Skin of body (tissue), 2 donors: ENCODE results near the gene MAD1L1. TPM values are rescaled to one million over a fixed set of nuclear protein-coding genes. Genes with fewer than 3 reads are reported as not detected.
A peak's percentile ranks its signal among the peaks of the same experiment; 100 is the strongest.

ENCODE experiments used
- DNase-seq: peaks from one replicate; lab custom pipeline; 2025; lab: John Stamatoyannopoulos, UW
- total RNA-seq: library from RNA; depleted of rRNA; stranded (reverse); fragments of >200 nt; gene quantifications from one replicate; pipeline ENCODE4 v1.2.3, GENCODE V29; 2014

The MAD1L1 gene
- total RNA-seq, 1 donor from 2014 or later: 28.5 TPM

DNA sequence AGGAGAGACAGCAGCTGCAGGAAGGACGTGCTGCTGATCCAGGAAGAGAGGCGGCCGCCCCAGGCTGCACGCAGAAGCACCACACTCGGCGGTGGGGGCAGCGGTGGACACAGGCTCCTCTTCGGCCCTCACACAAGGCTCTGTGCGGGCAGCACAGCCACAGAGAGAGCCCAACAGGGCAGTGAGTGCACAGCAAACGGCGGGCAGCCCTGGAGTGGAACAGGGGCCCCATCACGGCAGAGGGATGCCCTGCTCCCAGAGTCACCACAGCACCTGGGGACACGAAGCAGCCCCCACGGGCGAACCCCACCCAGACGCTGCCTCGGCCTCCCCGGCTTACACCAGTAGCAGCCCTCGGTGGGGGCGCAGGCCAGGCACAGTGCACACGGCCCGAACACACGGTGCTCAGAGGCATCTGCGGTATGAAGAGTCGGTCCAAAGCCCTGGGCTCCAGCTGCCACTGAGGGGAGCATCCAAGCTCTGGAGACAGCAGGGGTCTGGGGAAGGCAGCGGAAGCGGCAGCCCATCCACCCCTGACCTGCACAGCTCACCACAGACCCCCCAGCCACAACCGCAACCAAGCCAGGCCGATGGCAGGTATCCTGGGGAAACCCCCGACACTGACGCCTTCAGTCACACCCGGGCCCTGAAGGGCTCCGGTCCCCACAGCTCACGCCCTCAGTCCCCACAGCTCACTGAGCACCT, 26.1 kb upstream of the MAD1L1 start:
- DNase-seq: no peak

DNA sequence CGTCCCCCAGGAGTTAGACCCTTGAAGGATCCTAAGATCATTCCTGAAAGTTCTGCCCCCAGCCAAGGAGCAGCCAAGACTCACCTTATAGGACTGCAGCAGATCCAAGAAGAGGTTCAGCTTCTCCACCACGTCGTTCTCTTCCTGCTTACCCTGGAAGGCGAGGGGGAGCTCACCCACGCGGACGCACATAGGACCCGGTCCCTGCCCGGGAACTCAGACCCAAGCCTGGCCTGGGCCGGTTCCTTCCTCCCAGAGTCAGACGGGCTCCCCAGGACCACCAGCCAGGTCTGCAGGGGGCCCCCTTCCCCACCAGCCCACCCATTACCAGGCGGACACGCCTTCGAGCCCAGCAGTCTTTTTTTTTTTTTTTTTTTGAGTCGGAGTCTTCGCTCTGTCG, 24.9 kb upstream of the MAD1L1 start:
- DNase-seq: no peak

DNA sequence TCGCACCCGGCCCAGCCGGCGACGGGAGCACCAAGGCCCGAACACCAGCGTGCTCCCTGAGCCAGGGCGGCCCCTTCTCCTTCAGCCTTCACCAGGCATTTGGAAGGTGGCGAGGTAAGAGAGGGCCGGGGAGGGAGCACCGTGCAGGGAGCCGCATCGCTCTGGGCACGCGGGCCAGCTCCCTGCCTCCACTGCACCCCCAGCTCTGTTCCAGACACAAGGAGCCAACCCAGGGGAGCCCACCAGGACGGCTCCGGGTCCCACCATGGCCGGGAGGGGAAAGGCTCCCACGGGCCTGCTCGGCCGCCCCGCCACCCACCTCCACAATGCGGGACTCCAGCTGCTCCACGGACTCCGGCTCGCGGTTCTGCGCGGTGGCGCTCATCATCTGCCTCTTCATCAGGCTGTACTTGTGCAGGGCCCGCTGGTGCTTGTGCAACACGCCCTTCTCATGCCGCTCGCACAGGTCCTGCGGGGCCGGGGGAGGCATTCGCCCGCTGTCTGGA, 24.4 kb upstream of the MAD1L1 start:
- no peak for DNase-seq

DNA sequence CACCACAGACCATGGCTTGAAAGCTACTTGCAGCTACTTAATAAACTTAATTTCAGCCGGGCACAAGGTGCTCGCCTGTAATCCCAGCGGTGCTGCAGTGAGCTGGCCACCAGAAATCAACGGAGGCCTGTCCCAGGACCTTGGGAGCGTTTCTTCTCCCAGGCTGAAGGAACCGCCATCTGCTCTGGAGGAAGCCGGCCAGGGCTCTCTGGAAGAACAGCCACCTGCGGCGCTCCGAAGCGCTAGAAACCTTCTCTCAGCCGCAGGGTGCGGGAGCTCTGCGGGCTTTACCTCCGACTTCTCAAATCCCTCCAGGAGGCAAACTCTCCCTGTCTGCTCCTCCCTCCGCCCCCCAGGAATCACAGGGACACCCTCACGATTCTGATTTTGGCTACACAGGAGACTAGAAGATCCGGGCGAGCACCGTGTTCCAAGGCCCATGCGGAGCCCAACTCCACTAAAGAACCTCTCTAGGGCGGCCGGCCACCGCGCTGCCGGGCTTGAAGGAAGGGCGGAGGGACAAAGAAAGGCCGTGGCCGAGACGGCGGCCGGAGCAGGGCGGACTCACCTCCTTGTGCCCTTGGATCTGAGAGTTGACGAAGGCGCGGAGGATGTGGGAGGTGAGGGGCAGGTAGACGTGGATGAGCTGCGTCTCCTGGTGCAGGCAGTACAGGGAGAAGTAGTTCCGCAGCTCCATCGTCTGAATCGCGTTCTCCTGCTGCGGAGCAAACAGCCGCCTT, 23.7 kb upstream of the MAD1L1 start:
- no peak for DNase-seq

DNA sequence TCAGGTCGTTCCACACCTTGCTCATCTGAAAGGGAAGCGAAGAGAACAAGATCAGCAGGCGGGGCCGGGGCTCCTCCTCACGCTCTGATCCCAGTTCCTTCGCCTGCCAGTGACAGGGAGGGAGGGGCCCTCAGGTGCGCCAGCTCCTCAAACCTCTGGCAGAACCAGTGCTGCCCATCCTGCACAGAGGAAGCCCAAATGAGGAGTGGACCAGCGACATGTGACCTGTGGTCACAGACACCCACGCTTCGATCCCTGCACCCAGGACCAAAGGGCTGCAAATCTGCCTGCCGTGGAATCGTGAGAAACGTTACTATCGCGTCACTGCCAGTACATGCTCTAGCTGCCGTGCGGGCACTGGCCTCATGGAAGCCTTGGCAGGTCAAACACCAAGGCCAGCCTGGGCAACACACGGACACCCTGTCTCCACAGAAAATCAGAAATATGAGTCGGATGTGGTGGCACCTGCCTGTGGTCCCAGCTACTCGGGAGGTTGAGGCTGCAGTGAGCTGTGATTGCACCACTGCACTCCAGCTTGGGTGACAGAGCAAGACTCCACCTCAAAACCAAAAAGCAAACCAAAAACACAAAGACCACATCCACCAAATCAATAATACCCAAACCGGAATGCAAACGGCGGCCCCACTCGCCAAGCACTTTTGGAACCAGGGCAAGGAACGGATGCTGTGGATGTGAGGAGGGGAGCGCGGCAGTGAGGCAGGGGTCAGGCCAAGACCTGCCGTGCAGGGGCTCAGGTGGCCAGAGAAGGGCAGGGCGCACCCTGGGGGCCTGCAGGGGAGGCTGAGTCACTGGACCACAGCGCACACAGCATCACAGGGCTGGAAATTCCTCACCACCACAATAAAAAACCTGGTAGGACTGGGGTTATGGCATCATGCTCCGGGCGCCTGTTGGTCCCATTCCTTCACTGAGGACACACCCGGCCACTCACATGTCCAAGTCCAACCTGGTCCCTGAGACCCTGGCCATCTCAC, 22.7 kb upstream of the MAD1L1 start:
- no peak for DNase-seq

DNA sequence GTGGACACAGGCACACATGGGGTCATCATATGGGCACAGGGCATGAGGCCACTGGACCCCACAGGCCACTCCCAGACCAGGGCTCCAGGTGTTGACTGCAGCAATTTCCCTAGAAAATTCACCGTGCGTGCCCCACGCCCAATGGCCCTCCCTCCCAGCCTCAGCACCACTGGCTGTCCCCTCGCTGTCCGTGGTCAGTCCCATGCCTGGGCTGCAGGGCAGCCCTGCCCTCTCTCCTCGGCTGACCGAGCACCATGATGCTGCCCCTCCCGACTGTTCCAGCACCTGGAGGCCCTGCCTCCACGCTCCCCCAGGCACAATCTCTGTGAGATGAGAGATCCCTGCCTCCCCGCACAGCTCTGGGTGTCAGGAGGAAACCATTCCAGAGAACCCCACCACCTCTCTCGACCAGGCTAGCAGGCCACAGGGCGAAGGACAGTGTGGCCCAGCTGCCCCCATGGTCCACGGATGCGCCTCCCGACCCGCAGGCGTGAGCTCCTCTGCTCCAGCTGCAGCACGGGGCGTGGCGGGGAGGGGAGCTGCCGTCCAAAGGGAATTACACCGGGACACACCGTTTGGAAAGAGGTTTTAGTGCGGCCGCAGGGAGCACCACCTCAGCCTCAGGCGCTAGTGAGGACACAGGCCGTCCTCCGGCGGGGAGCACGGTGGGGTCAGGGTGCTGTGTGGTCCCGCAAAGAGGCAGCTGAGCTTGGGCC, 21.8 kb upstream of the MAD1L1 start:
- no peak for DNase-seq

DNA sequence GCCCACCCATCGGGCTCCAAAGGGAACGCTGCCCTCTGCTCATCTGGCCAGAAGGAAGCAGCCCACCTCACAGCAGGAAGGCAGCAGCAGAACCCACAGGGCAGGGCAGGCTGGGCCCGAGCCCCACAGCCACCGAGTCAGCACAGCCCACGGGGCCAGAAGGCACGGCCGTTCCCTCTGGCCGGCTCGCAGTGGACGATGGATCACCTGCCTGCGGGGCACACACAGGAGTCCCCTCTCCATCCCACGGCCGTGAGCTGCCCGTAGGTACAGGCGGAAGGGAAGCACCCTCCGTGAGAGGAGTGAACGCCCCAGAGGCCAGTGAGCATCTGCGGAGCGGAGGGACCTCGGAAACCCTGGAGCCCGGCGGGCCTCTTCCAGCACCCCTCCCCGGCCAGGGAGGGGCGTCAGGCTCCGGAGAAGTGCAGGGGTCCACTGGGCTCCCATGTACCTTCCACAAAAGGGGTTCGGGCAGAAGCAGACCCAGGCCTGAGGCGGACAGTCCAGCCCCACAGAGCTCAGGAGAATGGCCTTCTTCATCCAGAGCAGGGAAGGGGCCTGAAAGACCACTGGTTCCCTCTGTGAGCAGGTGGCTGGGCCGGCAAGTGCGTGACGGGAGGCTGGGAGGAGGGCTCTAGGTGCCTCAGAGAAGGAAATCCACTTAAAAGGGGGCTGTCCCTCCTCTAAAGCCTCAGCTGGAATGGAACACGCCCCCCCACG, 20.9 kb upstream of the MAD1L1 start:
- DNase-seq: no peak

DNA sequence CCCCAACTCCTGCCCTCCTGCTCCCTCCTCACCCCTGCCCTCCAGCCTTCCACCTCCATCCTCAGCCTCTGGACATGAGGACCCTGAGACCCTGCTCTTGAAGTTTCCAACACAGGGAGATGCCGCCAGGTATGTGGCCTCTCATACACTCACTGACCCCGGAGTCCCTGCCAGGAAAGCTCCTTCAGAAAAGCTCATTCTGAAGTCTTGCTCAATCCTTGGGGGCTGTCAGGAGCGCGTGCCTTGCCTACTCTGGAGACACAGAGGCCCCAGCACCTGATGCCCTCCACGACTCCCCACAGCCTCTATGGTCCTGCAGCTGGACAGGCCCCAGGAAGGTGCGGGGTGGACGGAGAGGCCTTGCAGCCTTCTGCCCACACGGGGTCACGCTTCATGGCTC, 20.3 kb upstream of the MAD1L1 start:
- DNase-seq: no peak

DNA sequence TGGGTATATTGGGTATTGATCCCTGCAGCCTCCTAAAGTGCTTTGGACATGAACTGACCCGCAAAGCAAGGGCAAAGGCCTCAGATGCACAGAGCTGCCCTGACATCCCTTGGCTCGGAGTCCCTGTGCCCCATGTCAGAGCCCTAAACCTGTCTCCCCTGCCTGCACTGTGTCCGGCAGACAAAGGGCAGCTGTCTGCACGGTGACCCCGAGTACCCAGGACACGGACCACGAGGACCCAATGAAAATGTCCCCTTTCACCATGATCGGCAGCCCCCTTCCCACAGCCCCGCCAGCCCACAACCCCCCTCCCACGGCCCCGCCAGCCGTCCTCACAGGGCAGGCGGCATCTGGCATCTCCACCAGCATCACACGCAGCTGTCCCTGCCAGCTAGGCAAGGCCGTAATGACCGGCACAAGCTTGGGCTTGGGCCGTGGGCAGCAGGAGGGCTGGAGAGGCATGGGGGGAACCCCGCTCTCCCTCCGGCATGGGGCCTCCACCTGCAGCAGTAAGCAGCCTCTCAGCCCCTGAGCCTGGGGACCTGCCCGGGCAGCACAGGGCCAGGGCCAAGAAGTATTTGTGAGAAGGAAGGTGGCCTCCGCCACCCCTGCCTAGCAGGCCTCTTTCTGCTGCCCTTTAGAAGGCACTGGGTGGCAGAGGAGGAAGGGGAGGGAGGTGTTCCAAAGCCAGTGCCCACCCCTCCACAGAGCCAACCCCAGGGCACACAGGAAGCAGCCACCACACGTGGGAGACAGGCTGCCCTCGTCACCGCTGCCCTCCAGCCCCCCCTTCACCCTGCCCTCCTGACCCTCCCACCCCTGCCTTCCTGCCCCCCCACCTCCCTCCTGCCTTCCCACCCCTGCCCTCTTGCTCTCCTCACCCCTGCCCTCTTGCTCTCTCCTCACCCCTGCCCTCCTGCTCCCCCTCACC, 19.4 kb upstream of the MAD1L1 start:
- no peak for DNase-seq

DNA sequence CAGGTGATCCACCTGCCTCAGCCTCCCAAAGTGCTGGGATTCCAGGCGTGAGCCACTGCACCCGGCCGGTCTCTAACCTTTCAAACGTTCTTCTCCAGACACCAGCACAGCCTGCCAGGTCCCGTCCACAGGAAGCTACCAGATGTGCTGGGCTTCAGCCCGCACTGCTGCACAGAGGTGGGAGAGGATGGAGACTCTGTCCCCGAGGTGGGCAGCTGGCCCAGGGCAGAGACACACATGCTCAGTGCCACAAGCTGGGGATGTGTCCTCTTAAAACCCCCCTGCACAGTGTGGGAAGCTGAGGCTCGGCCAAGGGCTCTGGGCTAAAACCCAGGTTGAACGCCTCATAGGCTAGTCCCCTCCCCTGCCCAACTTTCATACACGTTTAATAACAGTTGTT, 18.6 kb upstream of the MAD1L1 start:
- no peak for DNase-seq

DNA sequence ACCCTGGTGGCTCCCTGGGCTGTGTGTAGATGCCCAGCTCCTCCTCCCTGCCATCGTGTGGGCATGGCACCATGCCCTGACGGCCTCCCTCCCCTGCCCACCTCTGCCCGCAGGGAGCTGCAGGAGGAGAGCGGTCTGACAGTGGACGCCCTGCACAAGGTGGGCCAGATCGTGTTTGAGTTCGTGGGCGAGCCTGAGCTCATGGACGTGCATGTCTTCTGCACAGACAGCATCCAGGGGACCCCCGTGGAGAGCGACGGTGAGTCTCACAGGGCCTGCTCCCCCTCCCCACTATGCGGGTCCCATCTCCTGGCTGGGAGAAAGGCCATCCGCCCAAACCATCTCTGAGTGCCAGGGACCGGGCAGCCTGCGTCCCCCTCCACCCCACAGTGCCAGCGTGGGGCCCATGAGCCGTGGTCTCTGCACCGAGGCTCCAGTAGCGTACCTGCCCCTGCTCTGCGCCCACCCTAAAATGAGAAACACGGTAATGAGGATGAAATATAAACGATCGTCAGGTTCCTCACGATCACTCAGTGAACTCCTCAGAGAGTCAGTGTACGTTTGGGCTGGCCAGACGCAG, 17.1 kb upstream of the MAD1L1 start:
- no peak for DNase-seq

DNA sequence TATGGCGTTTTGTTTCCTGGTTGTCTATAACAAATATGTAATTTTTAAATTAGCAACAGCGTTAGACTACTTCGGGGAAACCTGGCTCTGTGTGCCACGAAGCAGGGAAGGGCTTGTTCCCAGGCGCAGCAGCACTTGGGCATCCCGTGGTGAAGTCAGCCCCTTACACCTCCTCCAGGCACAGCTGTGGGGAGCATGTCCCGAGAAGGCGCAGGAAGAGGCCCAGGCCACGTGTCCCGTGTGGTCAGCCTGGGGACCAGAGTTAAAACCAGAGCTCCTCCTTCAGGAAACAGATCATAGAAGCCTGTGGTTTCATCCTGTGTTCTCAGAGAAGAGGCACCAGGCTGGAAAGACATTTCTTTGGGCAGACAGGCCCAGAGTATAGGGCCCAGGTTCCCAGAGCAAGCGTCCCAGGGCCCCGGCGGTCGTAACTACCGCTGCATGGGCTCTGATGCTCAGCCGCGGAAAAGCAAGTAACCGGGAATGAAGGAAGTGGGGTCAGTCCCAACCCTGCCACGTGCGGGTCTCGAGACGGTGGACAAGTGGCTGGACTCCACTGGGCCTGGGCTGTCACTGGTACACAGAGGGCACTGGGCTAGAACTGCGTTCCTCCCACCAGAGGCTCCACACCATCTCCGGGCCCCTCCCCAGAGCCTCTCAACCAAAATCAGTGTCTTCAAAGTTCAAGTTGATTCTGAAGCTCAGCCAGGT, 16.4 kb upstream of the MAD1L1 start:
- peak; percentile 92 for DNase-seq

DNA sequence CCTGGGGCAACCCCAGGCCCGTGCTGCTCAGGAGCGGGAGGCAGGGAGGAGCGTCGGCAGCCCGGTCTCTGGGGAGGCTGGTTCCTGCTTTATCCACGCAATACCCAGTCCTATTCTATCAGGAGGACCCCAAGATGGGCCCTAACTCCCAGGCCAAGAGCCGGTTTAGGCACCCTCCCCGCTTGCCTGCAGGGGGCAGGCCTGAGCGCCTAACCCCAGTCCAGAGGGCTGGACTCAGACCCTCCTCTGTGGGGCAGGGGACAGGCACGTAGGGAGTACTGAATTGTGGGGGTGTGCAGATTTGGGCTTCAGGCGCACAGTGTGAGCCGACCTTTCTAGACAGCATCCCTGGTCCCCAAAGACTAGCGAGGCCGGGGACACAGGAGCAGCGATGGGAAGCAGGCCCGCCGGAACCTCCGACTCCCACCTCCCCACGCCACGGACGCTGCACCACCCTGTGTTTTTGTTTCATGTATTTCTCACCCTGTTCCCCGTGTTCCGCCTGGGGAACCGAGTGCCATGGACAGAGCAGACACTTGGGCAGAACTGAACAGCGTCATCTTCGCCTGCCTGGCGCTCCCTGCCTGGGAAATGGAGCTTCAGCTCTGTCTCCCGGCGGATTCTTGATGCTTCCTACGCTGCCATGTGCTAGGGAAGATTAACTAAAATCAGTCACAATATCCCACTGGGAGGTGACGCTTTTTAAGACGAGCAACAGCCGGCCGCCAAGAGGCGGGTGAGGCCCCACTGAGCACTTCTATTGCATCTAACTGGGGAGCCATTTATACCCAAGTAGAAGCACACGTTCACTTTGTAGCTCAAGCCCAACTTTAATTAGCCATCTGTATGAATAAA, 14.6 kb upstream of the MAD1L1 start:
- peak; percentile 37 for DNase-seq

DNA sequence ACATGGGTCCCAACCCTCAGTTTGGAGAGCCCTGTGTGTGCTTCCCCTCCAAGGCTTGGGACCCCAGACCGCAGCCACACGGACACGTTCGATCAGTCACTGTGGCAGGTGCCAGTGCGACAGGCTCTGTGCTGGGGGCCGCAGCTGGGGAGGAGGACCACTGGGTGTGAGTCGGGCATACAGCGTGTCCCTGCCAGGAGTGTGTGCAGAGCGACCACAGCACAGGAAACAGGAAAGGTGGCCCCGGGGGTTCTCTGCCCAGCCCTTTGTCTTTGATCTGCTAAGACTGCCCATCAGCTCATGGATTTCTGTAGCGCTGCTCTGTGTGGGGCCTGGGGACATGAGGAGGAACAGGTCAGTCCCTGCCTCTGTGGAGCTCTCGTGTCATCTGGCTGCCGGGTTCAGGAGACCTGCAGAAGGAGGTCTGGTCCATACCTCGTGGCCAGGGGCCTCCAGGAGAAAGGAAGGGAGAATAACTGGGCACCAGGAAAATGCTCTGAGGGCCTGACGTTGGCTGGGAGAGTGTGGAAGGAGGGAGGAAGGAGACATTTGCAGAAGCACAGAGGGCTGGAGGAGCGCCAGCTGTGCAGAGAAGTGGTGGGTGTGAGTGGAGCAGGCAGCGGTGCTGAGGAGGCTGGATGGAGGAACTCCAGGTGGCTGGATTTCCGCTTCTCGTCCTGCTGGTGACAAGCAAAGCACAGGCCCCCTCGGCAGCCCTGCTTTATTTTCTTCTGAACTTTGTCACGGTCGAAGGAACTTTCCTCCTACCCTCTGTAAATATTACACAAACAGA, 13.3 kb upstream of the MAD1L1 start:
- DNase-seq: no peak

DNA sequence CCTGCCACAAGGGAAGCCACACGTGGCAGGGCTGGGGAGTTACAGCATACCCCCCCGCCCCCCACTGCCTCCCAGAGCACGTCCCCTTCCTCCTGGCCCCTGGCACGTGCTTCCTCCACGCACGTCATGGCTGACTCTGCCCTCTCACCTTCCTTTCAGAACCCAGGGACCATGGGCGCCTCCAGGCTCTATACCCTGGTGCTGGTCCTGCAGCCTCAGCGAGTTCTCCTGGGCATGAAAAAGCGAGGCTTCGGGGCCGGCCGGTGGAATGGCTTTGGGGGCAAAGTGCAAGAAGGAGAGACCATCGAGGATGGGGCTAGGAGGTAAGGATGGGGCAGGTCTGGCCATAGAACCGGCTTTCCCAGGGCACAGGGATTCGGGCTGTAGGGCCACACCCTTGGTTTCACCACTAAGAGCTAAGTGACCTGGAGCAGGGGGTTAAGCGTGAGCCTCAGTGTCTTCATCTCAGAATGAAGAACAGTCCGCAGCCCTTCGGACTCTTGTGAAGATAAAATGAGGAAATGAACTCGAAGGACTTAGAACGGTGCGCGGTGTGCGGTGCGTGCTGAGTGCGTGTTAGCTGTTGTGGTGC, 11.8 kb upstream of the MAD1L1 start:
- no peak for DNase-seq

DNA sequence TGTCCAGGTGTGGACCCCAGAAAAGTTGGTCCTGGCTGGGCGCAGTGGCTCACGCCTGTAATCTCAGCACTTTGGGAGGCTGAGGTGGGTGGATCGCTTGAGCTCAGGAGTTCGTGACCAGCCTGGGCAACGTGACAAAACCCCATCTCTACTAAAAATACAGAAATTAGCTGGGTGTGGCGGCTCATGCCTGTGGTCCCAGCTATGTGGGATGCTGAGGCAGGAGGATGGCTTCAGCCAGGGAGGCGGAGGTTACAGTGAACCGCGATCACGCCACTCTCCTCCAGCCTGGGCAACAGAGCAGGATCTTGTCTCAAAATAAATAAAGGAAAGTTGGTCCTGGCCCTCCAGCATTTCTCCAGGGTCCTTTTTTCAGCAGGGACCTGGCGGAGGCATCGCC, 10.7 kb upstream of the MAD1L1 start:
- DNase-seq: no peak
